NT2/D1 (cell line): ENCODE results near the gene EDC4.
"Not testable (repeated sequence)": the region's sequence is repeated elsewhere in the genome, so short reads cannot be mapped to it uniquely, and the experiment has no call there.

Experiments used
- DNase-seq: peaks from one replicate; pipeline ENCODE4 v3.0.0-alpha.2; 2011; ENCODE audit warnings: low read depth, low spot score
- H3K27me3 ChIP-seq: 2 replicates; pipeline ENCODE4 v1.6.0; 2011; ENCODE audit warnings: mild to moderate bottlenecking; ENCODE audit not compliant: insufficient read length, insufficient read depth
- H3K36me3 ChIP-seq: 2 replicates; pipeline ENCODE4 v1.6.1; 2011; ENCODE audit warnings: mild to moderate bottlenecking, low read length, mixed read lengths; ENCODE audit not compliant: insufficient read depth, insufficient read length
- H3K4me1 ChIP-seq: 2 replicates; pipeline ENCODE4 v1.5.1; 2011; ENCODE audit not compliant: insufficient read depth, insufficient read length
- H3K4me3 ChIP-seq: 2 replicates; pipeline ENCODE4 v1.5.1; 2011; ENCODE audit warnings: low read depth; ENCODE audit not compliant: insufficient read length
- H3K9ac ChIP-seq: 2 replicates; pipeline ENCODE4 v1.6.0; 2011; ENCODE audit warnings: low read depth; ENCODE audit not compliant: insufficient read length
- H3K9me3 ChIP-seq: 2 replicates; pipeline ENCODE4 v1.5.1; 2011; ENCODE audit warnings: mild to moderate bottlenecking, low read length; ENCODE audit not compliant: insufficient read depth
- SUZ12 ChIP-seq: IDR thresholded peaks from 2 replicates; pipeline ENCODE4 v1.6.1; 2011; ENCODE audit not compliant: insufficient read length, insufficient read depth; ENCODE audit errors: extremely low read depth
- YY1 ChIP-seq: IDR thresholded peaks from 2 replicates; pipeline ENCODE4 v1.6.1; 2011; ENCODE audit not compliant: insufficient read length, insufficient read depth
- ZNF274 ChIP-seq: IDR thresholded peaks from 2 replicates; pipeline ENCODE4 v1.6.1; 2011; ENCODE audit warnings: mild to moderate bottlenecking, low read depth, low read length

EDC4 gene

GRCh38 chr16:67856927-67857546 is 15.8 kb upstream of the EDC4 start:
- DNase-seq: no peak
- Histone ChIP-seq H3K27me3 (no peaks in the 10 kb centered on the region), H3K9ac (no peak overlapping the region), H3K4me1 (peaks cover 27% of the 10 kb centered on the region), H3K36me3 (peaks cover 72% of the 10 kb centered on the region), H3K4me3 (no peak overlapping the region), H3K9me3 (no peaks in the 10 kb centered on the region)
- TF ChIP-seq YY1 (no peak), ZNF274 (no peak), SUZ12 (no peak)

- DNase-seq: peak; percentile 81
- Histone ChIP-seq H3K27me3 (no peaks in the 10 kb centered on the region), H3K4me3 (no peak overlapping the region), H3K4me1 (peaks cover 29% of the 10 kb centered on the region), H3K9ac (no peak overlapping the region), H3K9me3 (no peaks in the 10 kb centered on the region), H3K36me3 (peaks cover 74% of the 10 kb centered on the region)
- TF ChIP-seq YY1 (no peak), SUZ12 (no peak), ZNF274 (no peak)
Measured at GRCh38 chr16:67857547-67858233, 15.2 kb upstream of the EDC4 start.

- Histone ChIP-seq H3K36me3 (peaks cover 76% of the 10 kb centered on the region), H3K4me1 (peaks cover 33% of the 10 kb centered on the region), H3K4me3 (no peak overlapping the region), H3K9me3 (no peaks in the 10 kb centered on the region), H3K9ac (no peak overlapping the region), H3K27me3 (no peaks in the 10 kb centered on the region)
- TF ChIP-seq ZNF274 (no peak), YY1 (no peak), SUZ12 (no peak)
- DNase-seq: no peak
Measured at GRCh38 chr16:67858500-67858899, 14.4 kb upstream of the EDC4 start.

GRCh38 chr16:67860589-67861398 is 12.1 kb upstream of the EDC4 start:
- Histone ChIP-seq H3K4me3 (no peak overlapping the region), H3K9ac (no peak overlapping the region), H3K27me3 (no peaks in the 10 kb centered on the region), H3K4me1 (peaks cover 27% of the 10 kb centered on the region), H3K36me3 (peaks cover 78% of the 10 kb centered on the region), H3K9me3 (no peaks in the 10 kb centered on the region)
- no peak for DNase-seq
- TF ChIP-seq YY1: no peak

GRCh38 chr16:67861877-67862276 is 11.0 kb upstream of the EDC4 start:
- peaks cover 83% of the 10 kb centered on the region for H3K36me3 ChIP-seq
- H3K9me3 ChIP-seq: no peaks in the 10 kb centered on the region
- DNase-seq: no peak
- H3K4me3 ChIP-seq: no peak overlapping the region
- H3K9ac ChIP-seq: no peak overlapping the region
- peaks cover 23% of the 10 kb centered on the region for H3K4me1 ChIP-seq
- no peaks in the 10 kb centered on the region for H3K27me3 ChIP-seq
- TF ChIP-seq SUZ12 (no peak), YY1 (no peak), ZNF274 (no peak)

GRCh38 chr16:67862623-67863583 is 9.9 kb upstream of the EDC4 start:
- H3K9me3 ChIP-seq: no peaks in the 10 kb centered on the region
- no peak for DNase-seq
- peaks cover 89% of the 10 kb centered on the region for H3K36me3 ChIP-seq
- TF ChIP-seq ZNF274: no peak
- no peaks in the 10 kb centered on the region for H3K27me3 ChIP-seq
- peaks cover 17% of the 10 kb centered on the region for H3K4me1 ChIP-seq
- no peak overlapping the region for H3K9ac ChIP-seq
- H3K4me3 ChIP-seq: no peak overlapping the region

GRCh38 chr16:67864044-67864443 is 8.8 kb upstream of the EDC4 start:
- Histone ChIP-seq H3K4me1 (peaks cover 14% of the 10 kb centered on the region), H3K36me3 (peaks cover 91% of the 10 kb centered on the region)
- not testable (repeated sequence) for H3K9me3 ChIP-seq, H3K27me3 ChIP-seq, H3K9ac ChIP-seq, H3K4me3 ChIP-seq, DNase-seq
